Measurements from ENCODE around the gene CNTF.

DNA sequence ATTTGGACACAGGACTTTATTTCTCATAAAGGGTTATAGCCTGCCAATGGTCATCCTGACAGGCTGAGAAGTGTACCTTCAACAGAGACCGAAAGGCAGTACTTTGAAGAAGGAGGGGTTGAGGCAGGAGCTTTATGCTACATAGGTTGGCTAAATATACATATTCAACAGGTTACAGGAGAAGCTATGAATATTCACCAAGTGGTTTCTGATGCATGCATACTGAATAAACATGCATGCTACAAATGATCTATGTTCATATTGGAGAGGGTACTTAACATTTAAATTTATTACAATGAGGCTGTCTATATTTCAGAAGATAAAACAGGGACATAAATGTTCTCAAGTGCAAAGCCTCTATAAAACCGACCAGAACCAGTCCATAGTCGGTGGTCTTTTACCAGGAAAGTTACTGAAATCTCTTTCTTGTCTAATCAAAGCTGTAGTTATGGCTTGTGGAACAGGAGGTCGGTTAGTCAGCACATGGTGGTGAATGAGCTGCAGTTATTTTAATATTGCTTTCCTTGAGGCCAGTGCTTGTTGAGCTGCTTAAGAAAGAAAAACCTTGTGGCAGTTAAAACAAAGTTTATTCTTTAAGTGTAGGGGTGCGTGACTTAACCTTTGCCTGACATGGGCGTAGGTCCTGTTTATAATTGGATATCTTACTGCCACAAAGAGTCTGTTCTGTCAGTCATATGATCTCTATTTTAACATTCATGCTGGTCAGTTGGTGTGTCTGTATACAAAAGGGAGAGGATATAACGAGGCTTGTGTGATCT is 19.5 kb downstream of the CNTF start:
- TF ChIP-seq POLR2A (IDR thresholded peaks at IDR 0.05) (no peak), CTCF (IDR thresholded peaks at IDR 0.05) (no peak)
